HepG2 (cell line): ENCODE results near the gene MYL11. TPM values are rescaled to one million over a fixed set of nuclear protein-coding genes. Genes with fewer than 3 reads are reported as not detected.
A peak's percentile ranks its signal among the peaks of the same experiment; 100 is the strongest.

Experiments
- CEBPZ ChIP-seq: IDR thresholded peaks from 2 replicates; pipeline ENCODE4 v1.6.1; 2012; ENCODE audit warnings: low read length, improper control_type of control experiment
- GLMP ChIP-seq: sonication (generic); formaldehyde crosslinking; IDR thresholded peaks from 2 replicates; pipeline ENCODE4 v1.9.0; 2021; ENCODE audit warnings: missing genetic modification reagents, mild to moderate bottlenecking, borderline replicate concordance
- MYC ChIP-seq: sonication (generic); formaldehyde crosslinking; IDR thresholded peaks from 2 replicates; pipeline ENCODE4 v1.9.0; 2021; ENCODE audit warnings: missing genetic modification reagents, borderline replicate concordance
- NFKB2 ChIP-seq: sonication (generic); formaldehyde crosslinking; IDR thresholded peaks from 2 replicates; pipeline ENCODE4 v1.4.0; 2020; ENCODE audit warnings: missing genetic modification reagents, borderline replicate concordance
- PRDM15 ChIP-seq: sonication (generic); formaldehyde crosslinking; IDR thresholded peaks from 2 replicates; pipeline ENCODE4 v1.4.0; 2020; ENCODE audit warnings: missing genetic modification reagents
- PRMT3 ChIP-seq: sonication (generic); formaldehyde crosslinking; IDR thresholded peaks from 2 replicates; pipeline ENCODE4 v1.8.1; 2022; ENCODE audit warnings: low read depth, mild to moderate bottlenecking, moderate library complexity, missing genetic modification reagents, borderline replicate concordance
- TFAP4 ChIP-seq: sonication (generic); IDR thresholded peaks from 2 replicates; pipeline ENCODE4 v1.6.1; 2016; ENCODE audit warnings: low read depth, borderline replicate concordance
- YEATS4 ChIP-seq: sonication (generic); formaldehyde crosslinking; IDR thresholded peaks from 2 replicates; pipeline ENCODE4 v1.4.0; 2020; ENCODE audit warnings: missing genetic modification reagents, borderline replicate concordance
- ZHX2 ChIP-seq, 2 experiments: sonication (generic) in 1 of 2; formaldehyde crosslinking in 1 of 2; IDR thresholded peaks; 2 replicates each; pipeline versions ENCODE4 v1.6.1 to v1.9.0; 2014 to 2022; ENCODE audit warnings: antibody characterized with exemption in 1 of 2, borderline replicate concordance in 1 of 2, inconsistent platforms in 1 of 2, low read depth in 1 of 2, missing genetic modification reagents in 1 of 2
- ZMYM3 ChIP-seq: sonication (generic); formaldehyde crosslinking; IDR thresholded peaks from 2 replicates; pipeline ENCODE4 v1.5.1; 2020; ENCODE audit warnings: mild to moderate bottlenecking, missing genetic modification reagents
- ZNF331 ChIP-seq: sonication (generic); formaldehyde crosslinking; IDR thresholded peaks from 2 replicates; pipeline ENCODE4 v1.4.0; 2020; ENCODE audit warnings: missing genetic modification reagents
- ZNF737 ChIP-seq: sonication (generic); formaldehyde crosslinking; IDR thresholded peaks from 2 replicates; pipeline ENCODE4 v1.5.0; 2020; ENCODE audit warnings: missing genetic modification reagents, mild to moderate bottlenecking, borderline replicate concordance
- polyA plus RNA-seq, 8 experiments: library from polyadenylated mRNA; depleted of rRNA in 3 of 8; stranded (reverse) in 7 of 8; unstranded in 1 of 8; fragments of >200 nt; fragmentation: Illumina TruSeq in 4 of 8; extraction: Trizol in 4 of 8; gene quantifications; 2 replicates each; pipeline versions ENCODE4 v1.2.1 to v1.2.3, GENCODE V29; 2011 to 2016; ENCODE audit warnings: low read depth in 4 of 8, missing spikeins in 1 of 8, mixed read lengths in 1 of 8; ENCODE audit not compliant: insufficient read depth in 1 of 8
- total RNA-seq, 5 experiments: library from RNA; depleted of rRNA; stranded (reverse); fragments of >200 nt; fragmentation: Illumina TruSeq; extraction: Trizol; gene quantifications; 2 replicates each; pipeline ENCODE4 v1.2.3, GENCODE V29; 2016; ENCODE audit warnings: low read depth in 1 of 5

MYL11 gene
- total and polyA plus RNA-seq, 2 of the 13 experiments (the other 11 are each of a cell fraction or from before 2014, with no cell fraction given) = not detected

- no peak for TF ChIP-seq ZHX2 (IDR thresholded peaks at IDR 0.05; ENCODE audit: low read depth)
- no peak for TF ChIP-seq ZHX2 (CRISPR knock-in tag; IDR thresholded peaks at IDR 0.05; ENCODE audit: borderline replicate concordance)
- TF ChIP-seq ZNF737 (CRISPR knock-in tag) = no peak
- TF ChIP-seq ZNF331 (CRISPR knock-in tag) = peak; percentile 74
- TF ChIP-seq PRMT3 (CRISPR knock-in tag) = peak; percentile 82; the same call in 1 of the 2 replicates
- TF ChIP-seq ZMYM3 = peak; percentile 59
- peak; percentile 99 for TF ChIP-seq MYC (CRISPR knock-in tag)
- TF ChIP-seq TFAP4 = peak; percentile 71; the same call in 1 of the 2 replicates
- TF ChIP-seq YEATS4 = peak; percentile 97
- TF ChIP-seq PRDM15 (CRISPR knock-in tag) = no peak
- TF ChIP-seq NFKB2 = peak; percentile 91; the same call in 1 of the 2 replicates
- no peak for TF ChIP-seq GLMP (CRISPR knock-in tag)
- no peak for TF ChIP-seq CEBPZ
Observed at GRCh38 chr16:30407102-30407803, 32.7 kb downstream of the MYL11 start, which contains the start of gene ZNF771 (continued).
